SHP77 (cell line): ENCODE measurements around the gene SLC46A2.

Source experiments
- DNase-seq, 2 experiments: peaks; one replicate each; lab custom pipeline; 2025; lab: John Stamatoyannopoulos, UW

The SLC46A2 gene

GRCh38 chr9:112858005-112858404 lies 32.7 kb downstream of the SLC46A2 start:
- DNase-seq, result no peak

GRCh38 chr9:112856843-112857242 lies 33.8 kb downstream of the SLC46A2 start:
- DNase-seq, result no peak

DNA sequence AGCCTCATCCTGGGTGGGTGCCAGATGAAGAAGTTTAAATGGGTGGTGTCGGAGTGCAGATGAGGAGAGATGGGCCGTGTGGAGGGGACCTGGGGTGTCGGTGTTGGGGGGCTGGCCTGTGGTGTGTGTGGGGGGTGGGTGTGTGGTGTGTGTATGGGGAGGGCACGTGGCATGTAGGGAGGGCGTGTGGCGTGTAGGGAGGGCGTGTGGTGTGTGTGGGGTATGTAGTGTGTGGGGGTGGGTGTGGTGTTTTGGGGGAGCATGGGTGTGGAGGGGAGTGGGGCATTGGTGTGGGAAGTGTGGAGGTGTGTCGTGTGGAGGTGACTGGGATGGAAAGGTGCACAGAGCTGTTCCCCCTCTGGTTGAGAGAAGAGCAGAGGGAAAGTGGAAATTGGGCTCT lies 34.5 kb downstream of the SLC46A2 start:
- DNase-seq, result no peak

GRCh38 chr9:112854657-112855056 lies 36.0 kb downstream of the SLC46A2 start:
- DNase-seq, result no peak

GRCh38 chr9:112853882-112854585 lies 36.6 kb downstream of the SLC46A2 start:
- no peak for DNase-seq

DNA sequence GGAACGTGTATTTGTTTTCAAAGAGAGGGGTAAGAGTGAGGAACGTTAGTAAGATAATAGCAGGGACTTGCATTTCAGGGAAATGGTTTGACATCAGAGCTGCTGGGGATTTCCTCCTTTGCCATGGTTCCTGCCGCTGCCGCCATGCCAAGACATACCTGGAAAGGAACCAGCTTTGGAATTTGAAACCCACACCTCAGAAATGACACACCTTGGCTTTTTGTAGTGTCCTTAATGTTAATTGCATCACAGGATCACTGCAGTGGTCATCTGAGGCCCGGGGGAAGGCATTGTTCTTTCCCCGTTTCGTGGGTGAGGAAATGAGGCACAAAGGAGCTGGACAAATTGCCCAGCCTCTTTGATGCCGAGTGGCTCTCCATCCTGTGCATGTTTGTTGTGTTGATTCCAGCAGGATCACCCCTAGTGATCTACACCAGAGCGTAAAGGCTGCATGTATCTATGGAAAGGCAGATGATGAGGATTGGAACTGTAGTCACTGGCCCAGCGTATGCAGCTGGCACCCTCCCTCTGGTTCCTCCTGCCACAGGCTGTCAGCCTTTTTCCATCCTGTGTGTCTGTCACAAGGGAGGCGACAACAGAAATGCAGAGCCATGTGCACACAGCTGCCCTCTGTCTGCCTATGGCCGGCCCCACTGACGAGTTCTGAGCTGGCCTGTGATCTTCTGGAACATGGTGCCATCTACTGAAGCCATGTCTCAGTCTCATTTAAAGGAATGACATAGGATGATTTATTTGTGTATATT lies 37.8 kb downstream of the SLC46A2 start:
- DNase-seq, result no peak

DNA sequence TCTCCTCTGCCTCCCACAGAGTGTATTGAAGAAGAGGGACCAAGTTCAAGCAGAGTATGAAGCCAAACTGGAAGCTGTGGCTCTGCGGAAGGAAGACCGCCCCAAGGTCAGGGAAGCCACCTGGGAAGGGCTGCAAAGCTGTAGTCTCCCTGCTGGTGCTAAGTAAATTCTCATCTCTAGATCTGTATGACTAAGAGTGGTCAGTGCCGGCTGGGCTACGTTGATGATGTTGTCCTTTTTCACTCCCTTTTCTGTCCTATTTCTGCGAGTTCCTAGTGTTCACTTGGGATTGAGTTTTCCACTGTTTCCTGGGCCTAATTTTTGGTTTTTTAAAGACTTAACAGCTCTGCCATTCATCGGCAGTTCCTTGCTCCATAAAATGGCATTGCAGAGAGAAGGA lies 39.8 kb downstream of the SLC46A2 start:
- DNase-seq, result no peak

- no peak for DNase-seq
These were observed 41.2 kb downstream of the SLC46A2 start for GRCh38 chr9:112849363-112849922.

DNA sequence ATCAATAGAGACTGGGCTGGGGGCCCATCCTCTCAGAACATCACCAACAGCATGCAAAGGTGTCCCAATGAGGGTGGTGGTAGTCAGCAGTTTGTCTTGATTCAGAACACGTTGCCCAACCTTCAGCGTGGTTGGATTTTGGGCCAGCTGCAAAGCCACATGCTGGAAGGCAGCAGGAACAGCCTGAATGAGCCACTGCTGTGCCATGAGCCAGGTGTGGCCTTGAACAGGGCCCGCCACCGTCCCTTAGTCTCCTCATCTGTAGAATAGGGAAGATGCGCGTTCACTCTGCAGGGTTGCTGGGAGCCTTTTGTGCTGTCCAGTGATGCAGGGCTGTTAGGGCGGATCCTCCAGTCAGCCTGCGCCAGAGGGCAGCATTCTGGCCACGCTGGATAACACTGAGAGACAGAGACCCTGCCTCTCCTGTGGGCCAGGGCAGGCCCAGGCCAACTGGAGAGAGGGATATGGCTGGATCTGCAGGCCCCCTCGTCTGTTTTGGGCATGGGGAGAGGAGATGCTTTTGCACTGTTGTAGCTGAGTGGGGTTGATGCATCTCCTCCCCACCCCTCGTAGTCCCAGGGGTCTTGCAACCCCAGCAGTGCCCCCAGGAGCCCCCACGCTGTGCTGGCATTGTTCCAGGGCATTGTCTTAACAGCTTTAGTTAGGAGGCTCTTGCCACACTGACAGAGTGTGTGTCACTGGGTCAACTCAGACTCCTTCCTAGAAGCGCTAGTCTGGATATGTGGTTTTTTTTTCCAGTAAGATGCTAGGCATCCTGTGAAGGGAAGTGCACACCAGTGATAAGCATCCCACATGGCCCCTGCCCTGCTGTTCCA lies 42.1 kb downstream of the SLC46A2 start:
- no peak for DNase-seq

- DNase-seq, result no peak
These were observed 43.9 kb downstream of the SLC46A2 start for GRCh38 chr9:112846528-112847488.

DNA sequence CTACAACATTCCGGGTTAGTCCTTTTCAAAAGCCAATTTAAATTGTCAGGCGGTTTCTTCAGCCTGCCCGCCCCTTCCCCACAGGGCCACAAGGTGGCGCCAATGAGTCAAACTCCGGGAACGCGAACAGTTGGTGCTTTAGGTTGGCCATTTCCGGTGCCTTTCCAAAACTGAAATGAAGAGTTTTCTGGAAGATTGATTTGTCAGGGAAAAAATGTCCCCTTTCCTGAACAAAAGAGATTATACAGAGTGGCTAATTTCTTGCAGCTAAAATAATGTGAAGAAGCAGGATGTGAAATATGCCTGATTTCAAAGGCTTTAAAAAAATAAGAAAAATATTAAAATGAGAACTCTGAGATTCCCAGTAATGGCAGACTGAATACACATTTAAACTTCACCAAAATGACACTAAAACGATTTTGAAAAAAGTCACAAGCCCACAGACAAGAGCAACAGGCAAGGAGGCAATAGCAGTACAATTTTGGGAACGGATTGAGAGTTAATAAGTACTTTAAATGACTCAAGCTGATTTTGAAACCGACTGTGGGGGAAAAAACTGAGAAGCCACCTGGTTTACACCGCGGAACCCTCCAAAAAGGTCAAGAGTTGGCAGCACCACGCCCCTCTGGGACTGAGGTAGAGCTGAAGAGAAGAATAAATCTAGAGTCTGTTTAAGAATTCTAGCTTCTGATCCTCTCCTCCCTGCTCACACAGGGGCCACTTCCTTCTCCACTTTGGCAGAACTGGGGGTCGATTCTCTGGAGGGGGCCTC lies 45.7 kb downstream of the SLC46A2 start:
- peak; percentile 46 to 59 for DNase-seq

DNA sequence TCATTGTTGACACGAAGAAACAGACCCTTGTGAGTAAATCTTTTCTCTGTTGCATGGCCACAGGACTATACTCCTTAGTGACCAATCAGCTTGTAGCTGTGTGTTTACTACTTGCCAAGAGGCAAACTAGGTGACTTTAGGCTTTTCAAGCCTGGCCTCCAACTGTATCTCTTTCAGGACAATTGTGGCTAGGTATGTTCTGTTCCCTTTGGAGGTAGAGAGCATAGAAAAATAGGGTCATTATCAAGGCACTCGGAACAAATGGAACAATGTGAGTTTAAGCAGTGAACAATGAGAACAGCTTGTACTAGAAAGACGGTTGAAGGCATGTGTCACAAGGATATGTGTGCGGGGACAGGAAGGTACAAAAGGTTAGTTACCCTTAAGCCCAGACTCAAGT lies 48.1 kb downstream of the SLC46A2 start:
- no peak for DNase-seq

DNA sequence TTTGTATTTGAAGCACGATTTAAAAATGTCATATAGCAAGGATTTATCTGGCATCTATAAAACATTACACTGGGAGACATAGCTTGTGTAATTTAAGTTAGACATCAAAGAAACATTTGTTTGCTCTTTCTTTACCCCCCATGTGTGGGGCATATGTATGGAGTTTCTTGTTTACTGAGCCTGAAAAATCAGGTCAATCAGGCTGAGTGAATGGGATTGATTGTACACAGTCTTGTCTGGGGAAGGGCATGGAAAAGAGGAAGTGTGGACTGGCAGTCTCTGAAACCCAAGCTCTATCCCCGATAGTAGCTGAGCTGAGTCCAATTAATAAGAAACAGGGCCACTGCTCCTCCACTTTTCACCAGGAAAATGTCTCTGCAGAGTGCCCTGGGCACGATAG lies 49.4 kb downstream of the SLC46A2 start:
- DNase-seq, result no peak

DNA sequence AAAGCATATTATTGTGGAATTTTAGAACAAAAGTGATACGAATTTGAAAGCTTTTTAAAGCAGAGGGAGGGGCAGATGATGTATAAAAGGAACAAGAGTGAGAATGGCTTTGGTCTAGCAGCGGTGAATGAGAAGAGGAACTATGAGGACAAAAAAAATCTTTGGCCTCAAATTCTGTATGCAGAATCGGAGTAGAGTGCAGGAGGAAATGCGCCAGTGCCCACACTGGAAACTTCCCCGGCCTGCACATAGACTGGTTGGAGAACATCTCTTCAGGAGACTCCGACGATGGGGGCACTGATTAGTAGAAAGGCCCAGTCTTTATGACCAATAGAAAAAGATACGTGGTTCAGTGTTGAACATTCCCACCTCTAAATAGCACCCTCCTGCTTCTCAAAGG lies 51.3 kb downstream of the SLC46A2 start:
- DNase-seq, result no peak

DNA sequence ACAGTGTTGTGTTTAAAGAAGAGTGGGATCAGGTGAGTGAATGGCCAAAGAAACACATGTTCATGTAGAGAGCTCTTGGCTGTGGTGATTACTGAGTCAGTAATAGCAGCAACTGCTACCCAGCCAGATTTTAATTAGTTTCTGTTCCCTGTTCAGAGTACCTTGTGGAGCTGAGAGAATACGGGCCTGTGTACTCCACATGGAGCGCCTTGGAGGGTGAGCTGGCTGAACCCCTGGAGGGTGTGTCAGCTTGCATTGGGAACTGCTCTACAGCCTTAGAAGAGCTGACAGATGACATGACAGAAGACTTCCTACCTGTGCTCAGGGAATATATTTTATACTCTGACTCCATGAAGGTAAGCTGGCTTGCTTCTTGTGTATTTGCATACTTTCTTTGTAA lies 52.3 kb downstream of the SLC46A2 start:
- DNase-seq, result no peak

DNA sequence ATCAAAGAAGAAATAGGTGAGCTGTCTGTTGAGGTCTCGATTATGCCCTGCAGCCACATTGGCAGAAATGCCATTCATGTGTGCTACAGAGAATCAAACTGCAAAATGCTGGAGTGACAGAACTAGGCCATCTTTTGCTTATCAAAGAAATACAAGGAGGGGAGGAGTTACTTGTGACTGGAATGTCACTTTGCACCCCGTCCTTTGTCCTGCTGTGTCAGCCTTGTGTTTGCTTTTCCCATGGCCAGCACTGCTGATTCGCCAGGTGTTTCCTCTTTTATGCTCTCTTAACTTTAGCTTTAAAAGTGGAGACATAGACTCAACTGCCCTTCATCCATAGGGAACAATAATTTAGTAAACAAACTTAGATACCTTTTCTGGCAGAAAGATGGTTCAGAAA lies 54.3 kb downstream of the SLC46A2 start:
- no peak for DNase-seq

DNA sequence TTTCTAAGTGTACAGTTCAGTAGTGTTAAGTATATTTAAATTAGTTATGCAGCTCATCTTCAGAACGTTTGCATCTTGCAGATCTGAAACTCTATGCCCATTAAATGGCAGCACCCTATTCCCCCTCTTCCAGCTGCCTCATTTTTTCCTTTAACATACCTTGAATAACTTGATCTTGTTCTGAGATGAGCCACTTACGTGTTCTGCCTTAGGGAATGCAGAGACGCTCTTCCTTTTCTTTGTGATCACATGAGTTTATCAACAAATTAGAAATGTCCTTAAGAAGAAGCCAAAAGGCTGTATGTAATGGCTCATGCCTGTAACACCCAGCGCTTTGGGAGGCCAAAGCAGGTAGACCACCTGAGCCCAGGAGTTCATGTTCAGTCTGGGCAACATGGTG lies 57.6 kb downstream of the SLC46A2 start:
- no peak for DNase-seq

DNA sequence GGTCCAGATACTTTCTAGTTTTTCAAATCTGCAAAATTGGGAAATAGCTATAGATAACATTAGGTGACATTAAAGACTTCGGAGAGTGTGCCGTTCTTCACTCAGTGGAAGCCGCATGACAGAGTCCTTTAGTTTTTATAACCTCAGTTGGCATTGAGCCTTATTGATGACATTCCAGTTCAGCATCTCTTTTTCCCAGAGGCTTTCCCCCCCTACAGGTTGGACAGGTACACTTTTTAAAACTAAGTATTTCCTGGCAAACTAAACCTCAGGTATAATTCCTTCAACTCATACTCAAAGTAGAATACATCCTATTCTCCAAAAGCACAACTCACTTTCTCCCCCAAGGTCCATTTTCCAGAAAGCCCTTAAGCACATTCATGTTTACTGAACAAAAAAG lies 58.7 kb downstream of the SLC46A2 start:
- DNase-seq, result no peak

- no peak for DNase-seq
These were observed 59.3 kb downstream of the SLC46A2 start for GRCh38 chr9:112831281-112831851.
